ENCODE data around the gene CLEC18C.
"Not testable (repeated sequence)": the region's sequence is repeated elsewhere in the genome, so short reads cannot be mapped to it uniquely, and the experiment has no call there.

Gene CLEC18C

GRCh38 chr16:70159355-70160348 lies 13.9 kb upstream of the CLEC18C start:
- DNase-seq = no peak

GRCh38 chr16:70160388-70160787 lies 13.2 kb upstream of the CLEC18C start:
- no peak for DNase-seq

GRCh38 chr16:70160821-70161220 lies 12.8 kb upstream of the CLEC18C start:
- DNase-seq = no peak

- DNase-seq = no peak
These were observed 12.2 kb upstream of the CLEC18C start for GRCh38 chr16:70161350-70161749.

- no peak for DNase-seq
These were observed 11.5 kb upstream of the CLEC18C start for GRCh38 chr16:70162041-70162451.

DNA sequence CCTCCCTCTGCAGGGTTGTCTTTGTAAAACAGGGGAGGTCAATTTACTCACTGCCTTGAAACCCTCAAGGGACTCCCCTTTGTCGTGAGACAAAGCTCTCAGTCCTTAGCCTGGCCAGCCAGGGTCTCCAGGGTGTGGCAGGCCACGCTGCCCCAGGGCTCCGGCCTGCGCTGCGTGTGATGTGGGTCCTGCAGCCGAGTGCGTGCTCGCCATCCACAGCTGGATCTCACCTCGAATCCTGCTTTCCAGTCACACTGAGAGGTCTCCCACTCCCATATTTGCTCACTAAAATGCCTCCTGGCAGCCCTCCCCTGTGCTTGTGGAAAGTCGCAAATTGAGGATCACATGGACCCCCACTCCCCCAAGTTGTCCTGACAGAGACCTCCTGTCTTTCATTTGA lies 10.0 kb upstream of the CLEC18C start:
- DNase-seq = no peak

- DNase-seq = not testable (repeated sequence)
These were observed 6.9 kb upstream of the CLEC18C start for GRCh38 chr16:70166688-70167087.

- not testable (repeated sequence) for DNase-seq
These were observed 329 bp downstream of the CLEC18C start for GRCh38 chr16:70173916-70174315.

DNA sequence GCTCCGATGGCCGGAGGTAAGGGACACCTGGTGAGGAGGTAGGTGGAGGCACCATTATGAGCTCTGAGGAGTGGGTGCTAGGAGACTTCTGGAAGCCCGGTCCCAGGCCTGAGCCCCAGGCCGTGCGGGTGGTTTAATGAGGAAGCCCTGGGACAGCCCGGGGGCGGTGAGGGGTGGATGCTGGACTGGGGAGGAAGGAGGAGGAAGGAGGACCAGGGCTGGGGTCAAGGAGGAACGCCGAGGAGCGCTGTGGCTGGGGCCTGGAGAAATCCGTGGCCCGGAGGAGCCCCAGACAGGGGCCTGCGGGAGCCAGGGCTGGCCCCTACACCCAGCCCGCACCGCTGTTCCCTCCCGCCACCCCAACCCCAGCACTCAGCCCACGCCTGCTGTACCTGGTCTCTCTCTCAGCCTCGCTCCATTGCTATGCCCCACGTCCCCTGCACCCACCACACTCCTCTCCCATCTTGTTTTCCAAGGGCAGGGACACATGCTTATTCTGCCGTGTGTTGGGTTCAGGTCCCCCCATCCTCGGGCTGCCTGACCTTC lies 873 bp downstream of the CLEC18C start:
- DNase-seq = not testable (repeated sequence)

GRCh38 chr16:70187858-70188607 lies 14.4 kb downstream of the CLEC18C start:
- DNase-seq = not testable (repeated sequence)

DNA sequence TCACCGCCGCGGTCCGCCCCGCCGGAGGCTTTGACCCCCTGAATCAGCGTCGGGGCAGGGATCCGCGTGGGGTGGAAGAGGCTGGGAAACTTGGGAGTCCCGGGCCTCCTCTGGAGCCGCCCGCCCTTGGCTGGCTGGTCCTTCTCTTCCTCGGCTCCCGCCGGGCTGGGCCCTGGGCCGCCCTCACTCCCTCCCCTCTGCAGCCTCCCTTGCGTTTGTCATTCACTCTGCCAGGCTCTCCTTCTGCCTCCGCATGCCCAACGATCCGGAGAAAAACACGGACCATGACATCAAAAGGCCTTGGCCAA lies 15.0 kb downstream of the CLEC18C start:
- not testable (repeated sequence) for DNase-seq

DNA sequence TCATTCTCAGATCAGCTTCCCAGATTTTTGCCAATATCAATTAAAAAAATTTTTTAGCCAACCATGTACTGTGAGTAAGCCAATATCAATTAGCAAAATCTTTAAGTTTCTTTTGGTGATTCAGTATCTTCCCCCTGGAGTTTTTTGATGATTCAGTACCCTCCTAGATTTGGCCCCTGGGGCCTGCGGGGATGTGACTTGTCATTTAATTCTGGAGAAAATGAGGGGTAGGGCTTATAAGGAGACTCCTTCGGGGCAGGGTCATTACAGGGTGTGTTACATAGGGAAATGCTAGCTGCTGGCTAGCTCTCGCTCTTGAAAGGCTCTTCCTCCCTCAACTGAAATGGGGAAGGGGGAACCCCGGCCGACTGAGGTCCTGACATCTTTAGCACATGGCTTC lies 17.0 kb downstream of the CLEC18C start:
- DNase-seq = not testable (repeated sequence)

DNA sequence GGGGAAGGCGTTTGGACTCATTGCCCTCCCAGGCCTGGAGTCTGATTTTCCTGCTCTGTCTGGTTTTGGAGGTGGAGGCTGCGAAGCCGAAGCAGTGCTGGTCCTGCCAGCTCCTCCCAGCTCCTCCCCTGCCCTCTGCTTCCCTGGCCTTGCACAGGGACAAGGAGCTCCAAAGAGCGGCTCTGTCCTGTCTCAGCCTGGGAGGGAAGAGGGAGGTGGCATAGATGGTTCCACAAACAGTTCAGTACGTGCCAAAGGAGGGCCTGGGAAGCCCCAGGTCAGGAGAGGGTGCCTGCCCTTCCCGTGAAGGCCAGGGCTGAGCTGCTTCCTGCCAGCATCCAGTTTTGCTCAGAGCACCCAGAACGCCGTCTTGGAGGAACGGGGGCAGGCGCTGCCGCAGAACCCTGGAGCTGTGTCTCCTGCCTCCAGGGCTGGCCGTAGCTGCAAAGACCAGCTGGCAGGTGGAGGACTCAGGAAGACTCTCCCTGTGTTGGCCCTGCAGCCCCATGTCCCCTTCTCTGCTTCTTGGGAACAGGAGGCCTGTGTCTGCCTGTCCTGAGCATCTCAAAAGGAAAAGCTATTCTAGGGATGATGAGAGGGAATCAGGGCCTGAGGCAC lies 23.2 kb downstream of the CLEC18C start:
- not testable (repeated sequence) for DNase-seq

- not testable (repeated sequence) for DNase-seq
These were observed 24.0 kb downstream of the CLEC18C start for GRCh38 chr16:70197611-70198010.

DNA sequence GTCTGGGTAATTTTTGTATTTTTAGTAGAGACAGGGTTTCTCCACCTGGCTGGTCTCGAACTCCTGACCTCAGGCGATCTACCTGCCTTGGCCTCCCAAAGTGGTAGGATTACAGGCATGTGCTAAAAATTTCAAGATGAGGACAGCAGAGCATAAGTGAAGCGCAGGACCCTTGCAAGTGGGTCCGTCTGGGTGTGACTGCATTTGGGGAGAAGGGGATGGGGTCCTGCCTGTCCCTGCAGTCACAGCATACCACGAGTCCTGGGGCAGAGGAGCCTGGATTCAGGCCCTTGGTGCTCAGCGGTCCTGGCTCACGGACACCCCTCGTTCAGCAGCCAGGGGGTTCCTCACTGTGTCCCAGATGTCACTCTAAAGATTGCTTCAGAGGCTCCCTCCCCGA lies 24.6 kb downstream of the CLEC18C start:
- not testable (repeated sequence) for DNase-seq

GRCh38 chr16:70198666-70199065 lies 25.1 kb downstream of the CLEC18C start:
- DNase-seq = not testable (repeated sequence)

DNA sequence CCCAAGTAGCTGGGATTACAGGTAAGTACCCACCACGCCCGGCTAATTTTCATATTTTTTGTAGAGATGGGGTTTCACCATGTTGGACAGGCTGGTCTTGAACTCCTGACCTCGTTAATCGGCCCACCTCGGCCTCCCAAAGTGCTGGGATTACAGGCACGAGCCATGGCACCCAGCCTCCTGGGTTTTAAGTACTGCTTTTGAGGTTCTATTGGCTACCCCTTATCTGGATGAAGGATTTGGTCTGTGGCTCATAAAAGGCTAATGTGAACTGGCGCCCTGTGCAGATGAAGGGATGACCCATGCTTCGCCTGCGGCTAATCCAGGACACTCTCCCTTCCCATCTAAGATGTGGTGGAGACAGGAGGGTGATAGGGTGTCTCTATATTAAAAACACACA lies 25.6 kb downstream of the CLEC18C start:
- DNase-seq = not testable (repeated sequence)

DNA sequence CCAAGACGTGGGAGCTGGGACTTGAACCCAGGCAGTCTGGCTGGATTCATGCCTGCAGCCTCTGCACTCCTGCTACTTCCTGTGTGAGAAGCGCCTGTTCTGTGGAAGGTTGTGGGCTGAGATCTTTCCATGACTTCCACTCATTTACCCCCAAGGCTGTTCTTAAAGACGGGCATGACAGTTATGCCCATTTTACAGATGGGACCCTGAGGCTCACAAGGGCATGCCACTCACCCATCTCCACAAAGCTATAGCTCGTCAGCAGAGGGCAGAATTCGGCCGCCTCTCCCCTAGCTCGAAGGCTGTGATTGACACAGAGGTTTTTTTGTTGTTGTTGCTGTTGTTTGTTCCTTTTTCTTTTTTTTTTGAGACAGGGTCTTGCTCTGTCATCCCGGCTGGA lies 26.5 kb downstream of the CLEC18C start:
- DNase-seq = not testable (repeated sequence)

DNA sequence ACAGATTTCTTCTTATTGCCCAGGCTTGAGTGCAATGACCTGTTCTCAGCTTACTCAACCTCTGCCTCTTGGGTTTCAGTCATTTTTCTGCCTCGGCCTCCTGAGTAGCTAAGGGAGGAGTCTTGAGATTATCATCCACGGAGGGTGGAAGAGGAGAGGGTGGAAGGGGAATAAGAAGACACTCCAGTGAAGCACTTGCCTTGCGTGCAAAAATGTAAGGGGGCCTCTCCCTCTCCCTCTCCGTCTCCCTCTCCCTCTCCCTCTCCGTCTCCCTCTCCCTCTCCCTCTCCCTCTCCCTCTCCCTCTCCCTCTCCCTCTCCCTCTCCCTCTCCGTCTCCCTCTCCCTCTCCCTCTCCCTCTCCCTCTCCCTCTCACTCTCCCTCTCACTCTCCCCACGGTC lies 29.9 kb downstream of the CLEC18C start:
- DNase-seq = not testable (repeated sequence)

DNA sequence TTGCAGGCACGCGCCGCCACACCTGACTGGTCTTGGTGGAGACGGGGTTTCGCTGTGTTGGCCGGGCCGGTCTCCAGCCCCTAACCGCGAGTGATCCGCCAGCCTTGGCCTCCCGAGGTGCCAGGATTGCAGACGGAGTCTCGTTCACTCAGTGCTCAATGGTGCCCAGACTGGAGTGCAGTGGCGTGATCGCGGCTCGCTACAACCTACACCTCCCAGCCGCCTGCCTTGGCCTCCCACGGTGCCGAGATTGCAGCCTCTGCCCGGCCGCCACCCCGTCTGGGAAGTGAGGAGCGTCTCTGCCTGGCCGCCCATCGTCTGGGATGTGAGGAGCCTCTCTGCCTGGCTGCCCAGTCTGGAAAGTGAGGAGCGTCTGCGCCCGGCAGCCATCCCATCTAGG lies 30.4 kb downstream of the CLEC18C start:
- DNase-seq = not testable (repeated sequence)

DNA sequence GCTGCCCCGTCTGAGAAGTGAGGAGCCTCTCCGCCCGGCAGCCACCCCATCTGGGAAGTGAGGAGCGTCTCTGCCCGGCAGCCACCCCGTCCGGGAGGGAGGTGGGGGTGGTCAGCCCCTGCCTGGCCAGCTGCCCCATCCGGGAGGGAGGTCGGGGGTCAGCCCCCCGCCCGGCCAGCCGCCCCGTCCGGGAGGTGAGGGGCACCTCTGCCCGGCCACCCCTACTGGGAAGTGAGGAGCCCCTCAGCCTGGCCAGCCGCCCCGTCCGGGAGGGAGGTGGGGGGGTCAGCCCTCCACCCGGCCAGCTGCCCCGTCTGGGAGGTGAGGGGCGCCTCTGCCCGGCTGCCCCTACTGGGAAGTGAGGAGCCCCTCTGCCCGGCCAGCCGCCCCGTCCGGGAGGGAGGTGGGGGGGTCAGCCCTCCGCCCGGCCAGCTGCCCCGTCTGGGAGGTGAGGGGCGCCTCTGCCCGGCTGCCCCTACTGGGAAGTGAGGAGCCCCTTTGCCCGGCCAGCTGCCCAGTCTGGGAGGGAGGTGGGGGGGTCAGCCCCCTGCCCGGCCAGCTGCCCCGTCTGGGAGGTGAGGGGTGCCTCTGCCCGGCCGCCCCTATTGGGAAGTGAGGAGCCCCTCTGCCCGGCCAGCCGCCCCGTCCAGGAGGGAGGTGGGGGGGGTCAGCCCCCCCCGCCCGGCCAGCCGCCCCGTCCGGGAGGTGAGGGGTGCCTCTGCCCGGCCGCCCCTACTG lies 31.2 kb downstream of the CLEC18C start:
- DNase-seq = not testable (repeated sequence)

GRCh38 chr16:70206382-70206781 lies 32.8 kb downstream of the CLEC18C start:
- DNase-seq = not testable (repeated sequence)
